DOHH2 (cell line): ENCODE data around the gene LENEP.

Source experiments
- H3F3A ChIP-seq: fragments of 200-600 bp; sonication (generic), shearing (Covaris generic); 2 replicates; pipeline ENCODE4 v1.6.0; 2016; ENCODE audit warnings: antibody characterized with exemption, mild to moderate bottlenecking; ENCODE audit not compliant: control insufficient read depth, insufficient read depth
- H3K27ac ChIP-seq: fragments of 200-600 bp; sonication (generic); 2 replicates; pipeline ENCODE4 v1.5.1; 2014; ENCODE audit warnings: low read depth, mild to moderate bottlenecking, low read length, moderate library complexity
- H3K27me3 ChIP-seq: fragments of 200-600 bp; sonication (generic); 2 replicates; pipeline ENCODE4 v1.6.1; 2014; ENCODE audit warnings: mild to moderate bottlenecking, low read length, mixed read lengths; ENCODE audit not compliant: control insufficient read depth
- H3K36me3 ChIP-seq: fragments of 200-600 bp; sonication (generic); 2 replicates; pipeline ENCODE4 v1.6.1; 2014; ENCODE audit warnings: mild to moderate bottlenecking, low read length, moderate library complexity, mixed read lengths; ENCODE audit not compliant: control insufficient read depth
- H3K4me1 ChIP-seq: fragments of 200-600 bp; sonication (generic); 2 replicates; pipeline ENCODE4 v1.6.1; 2014; ENCODE audit warnings: mild to moderate bottlenecking, low read length, mixed read lengths; ENCODE audit not compliant: control insufficient read depth
- H3K4me2 ChIP-seq: fragments of 200-600 bp; sonication (generic); 2 replicates; pipeline ENCODE4 v1.6.0; 2014; ENCODE audit warnings: mild to moderate bottlenecking, low read length, moderate library complexity
- H3K4me3 ChIP-seq: fragments of 200-600 bp; sonication (generic); 2 replicates; pipeline ENCODE4 v1.5.1; 2014; ENCODE audit warnings: mild to moderate bottlenecking, low read length, mixed read lengths
- H3K79me2 ChIP-seq: fragments of 200-600 bp; sonication (generic); 2 replicates; pipeline ENCODE4 v1.6.1; 2014; ENCODE audit warnings: mild to moderate bottlenecking, low read length, mixed read lengths; ENCODE audit not compliant: control insufficient read depth
- H3K9me2 ChIP-seq: fragments of 200-600 bp; sonication (generic); replicated peaks from 2 replicates; pipeline ENCODE4 v1.6.1; 2014; ENCODE audit warnings: mild to moderate bottlenecking, low read length, mixed read lengths; ENCODE audit not compliant: control insufficient read depth
- H3K9me3 ChIP-seq: fragments of 200-600 bp; sonication (generic); 2 replicates; pipeline ENCODE4 v1.6.1; 2014; ENCODE audit warnings: antibody characterized with exemption, low read length, mixed read lengths; ENCODE audit not compliant: control insufficient read depth, insufficient read depth
- H4K20me1 ChIP-seq: fragments of 200-600 bp; sonication (generic); 2 replicates; pipeline ENCODE4 v1.6.0; 2014; ENCODE audit warnings: low read depth, mild to moderate bottlenecking, antibody characterized with exemption, low read length, moderate library complexity; ENCODE audit not compliant: control insufficient read depth, insufficient read depth
- CTCF ChIP-seq: fragments of 200-600 bp; sonication (generic); IDR thresholded peaks from one replicate; pipeline ENCODE4 v1.5.1; 2014; ENCODE audit warnings: antibody characterized with exemption, mild to moderate bottlenecking, low read depth, low read length; ENCODE audit not compliant: poor library complexity, severe bottlenecking
- EZH2phosphoT487 ChIP-seq: fragments of 200-600 bp; sonication (generic); IDR thresholded peaks from 2 replicates; pipeline ENCODE4 v1.6.1; 2017; ENCODE audit warnings: borderline replicate concordance, mild to moderate bottlenecking, antibody characterized with exemption, low read length, moderate library complexity, mixed read lengths

LENEP gene

GRCh38 chr1:154993572-154994268 is at the start of gene LENEP:
Gene LENEP, plus strand, starts transcription at chr1:154993586. Its CDS starts 22 bp downstream, at chr1:154993608.
- no peak within 1 kb of the TSS for H3K4me3 ChIP-seq
- no peaks in the 10 kb centered on the region for H3K9me2 ChIP-seq
- H3K27ac ChIP-seq = no peak within 1 kb of the TSS
- peaks cover 2% of the 10 kb centered on the region for H3K4me1 ChIP-seq
- H3K79me2 ChIP-seq = peaks cover 6% of the 10 kb centered on the region
- H4K20me1 ChIP-seq = 0 out of 2 replicates have a peak, but pooled peaks cover under 1% of the 10 kb centered on the region
- no peaks in the 10 kb centered on the region for H3K9me3 ChIP-seq
- H3F3A ChIP-seq = peaks cover 19% of the 10 kb centered on the region
- H3K4me2 ChIP-seq = no peak within 1 kb of the TSS
- no peak for TF ChIP-seq CTCF
- peaks cover 22% of the 10 kb centered on the region for H3K36me3 ChIP-seq
- H3K27me3 ChIP-seq = no peaks in the 10 kb centered on the region

GRCh38 chr1:154943649-154944400 is 49.6 kb upstream of the LENEP start:
- no peaks in the 10 kb centered on the region for H3K9me3 ChIP-seq
- peak overlapping the region; percentile 94 for H3K27ac ChIP-seq
- H3K4me3 ChIP-seq = peak overlapping the region; percentile 83
- H3K27me3 ChIP-seq = no peaks in the 10 kb centered on the region
- peaks cover 20% of the 10 kb centered on the region for H3F3A ChIP-seq
- peaks cover 69% of the 10 kb centered on the region for H3K4me1 ChIP-seq
- H3K79me2 ChIP-seq = peaks cover 48% of the 10 kb centered on the region
- peaks cover 34% of the 10 kb centered on the region for H3K36me3 ChIP-seq
- TF ChIP-seq CTCF (peak; percentile 97), EZH2phosphoT487 (no peak)
- no peaks in the 10 kb centered on the region for H4K20me1 ChIP-seq
- H3K4me2 ChIP-seq = peak overlapping the region; percentile 86
- no peaks in the 10 kb centered on the region for H3K9me2 ChIP-seq

- no peaks in the 10 kb centered on the region for H4K20me1 ChIP-seq
- peak overlapping the region; percentile 86 for H3K4me2 ChIP-seq
- TF ChIP-seq EZH2phosphoT487 (no peak), CTCF (no peak)
- peaks cover 61% of the 10 kb centered on the region for H3K4me1 ChIP-seq
- H3F3A ChIP-seq = peaks cover 17% of the 10 kb centered on the region
- H3K79me2 ChIP-seq = peaks cover 40% of the 10 kb centered on the region
- H3K9me2 ChIP-seq = no peaks in the 10 kb centered on the region
- H3K27me3 ChIP-seq = no peaks in the 10 kb centered on the region
- H3K27ac ChIP-seq = peak overlapping the region; percentile 94
- no peaks in the 10 kb centered on the region for H3K9me3 ChIP-seq
- H3K36me3 ChIP-seq = peaks cover 34% of the 10 kb centered on the region
- peak overlapping the region; percentile 83 for H3K4me3 ChIP-seq
Observed at GRCh38 chr1:154944401-154945159, 48.8 kb upstream of the LENEP start.
